HCT116 (cell line): ENCODE measurements around the gene SDF2. TPM values are rescaled to one million over a fixed set of nuclear protein-coding genes. Genes with fewer than 3 reads are reported as not detected.

Experiments used
- ATAC-seq: fragments of 200-7000 bp; cut with Tn5 transposase; 2 replicates; pipeline ENCODE4 v1.9.1; 2020; ENCODE audit warnings: mild to moderate bottlenecking, moderate library complexity
- BruUV-seq: library from RNA; stranded (reverse); fragments of 400-500 nt; replicated peaks from 2 replicates; lab custom pipeline; 2021; lab: Mats Ljungman, UMichigan
- CTCF ChIA-PET: fragments of 300-600 bp; sonication (Branson Sonifier 250); formaldehyde crosslinking; loops from one replicate; lab custom pipeline; 2021; ENCODE audit warnings: antibody characterized with exemption; lab: Charles Lee
- POLR2A ChIA-PET: fragments of 300-600, 350-600 bp; sonication (Branson Sonifier 250); formaldehyde crosslinking; loops from one replicate; lab custom pipeline; 2021; ENCODE audit warnings: antibody characterized with exemption; lab: Charles Lee
- RAD21 ChIA-PET, 2 experiments: fragments of 300-600 bp; sonication (Branson Sonifier 250); formaldehyde crosslinking; loops; one replicate each; lab custom pipeline; 2023; ENCODE audit warnings: low total read pairs in 2 of 2; ENCODE audit not compliant: uncharacterized antibody in 2 of 2, unreplicated experiment in 2 of 2, low non-redundant PET in 1 of 2; lab: Charles Lee
- DNase-seq: peaks from one replicate; pipeline ENCODE4 v3.0.0-alpha.2; 2010; ENCODE audit warnings: low read depth, low spot score
- H2AFZ ChIP-seq: fragments of 200-600 bp; shearing (Covaris generic), sonication (generic); 2 replicates; pipeline ENCODE4 v1.6.1; 2017; ENCODE audit warnings: low read depth, mixed run types, mixed read lengths, antibody characterized with exemption, low read length; ENCODE audit not compliant: poor library complexity, severe bottlenecking
- H3K27ac ChIP-seq: 2 replicates; pipeline ENCODE4 v1.5.1; 2012; ENCODE audit warnings: low read depth, low read length
- H3K27me3 ChIP-seq: fragments of 200-600 bp; sonication (generic); 2 replicates; pipeline ENCODE4 v1.6.1; 2016; ENCODE audit warnings: mixed run types, low read length, mixed read lengths; ENCODE audit not compliant: insufficient read depth
- H3K36me3 ChIP-seq, 2 experiments: fragments of 200-500 bp in 1 of 2; fragments of 200-600 bp in 1 of 2; sonication (Bioruptor generic) in 1 of 2; sonication (generic) in 1 of 2; 2 replicates each; pipeline versions ENCODE4 v1.5.1 to v1.6.1; 2014 to 2016; ENCODE audit warnings: low read length in 2 of 2, inconsistent platforms in 1 of 2, mixed read lengths in 1 of 2, mixed run types in 1 of 2; ENCODE audit not compliant: insufficient read depth in 2 of 2, control insufficient read depth in 1 of 2
- H3K4me1 ChIP-seq, 2 experiments: fragments of 200-600 bp in 1 of 2; sonication (generic) in 1 of 2; 2 replicates each; pipeline versions ENCODE4 v1.5.1 to v1.6.1; 2012 to 2017; ENCODE audit warnings: low read length in 2 of 2, inconsistent platforms in 1 of 2, mild to moderate bottlenecking in 1 of 2, mixed read lengths in 1 of 2, mixed run types in 1 of 2, moderate library complexity in 1 of 2; ENCODE audit not compliant: insufficient read depth in 2 of 2, control insufficient read depth in 1 of 2
- H3K4me2 ChIP-seq: fragments of 200-600 bp; sonication (generic); 2 replicates; pipeline ENCODE4 v1.6.1; 2017; ENCODE audit warnings: mixed run types, low read length, mixed read lengths
- H3K4me3 ChIP-seq, 2 experiments: fragments of 200-600 bp in 1 of 2; sonication (generic) in 1 of 2; replicated peaks in 1 of 2; 2 replicates each; pipeline ENCODE4 v1.5.1; 2011 to 2016; ENCODE audit warnings: low read length in 2 of 2, control low read depth in 1 of 2, low read depth in 1 of 2, mild to moderate bottlenecking in 1 of 2, mixed read lengths in 1 of 2, mixed run types in 1 of 2
- H3K79me2 ChIP-seq: fragments of 200-600 bp; sonication (generic); 2 replicates; pipeline ENCODE4 v1.6.1; 2017; ENCODE audit warnings: mild to moderate bottlenecking, mixed run types, low read length, moderate library complexity, mixed read lengths; ENCODE audit not compliant: insufficient read depth
- H3K9ac ChIP-seq: fragments of 200-600 bp; sonication (generic); 2 replicates; pipeline ENCODE4 v1.6.1; 2016; ENCODE audit warnings: low read length, mixed read lengths
- H3K9me2 ChIP-seq: fragments of 200-600 bp; sonication (generic), shearing (Covaris generic); 2 replicates; pipeline ENCODE4 v1.6.1; 2017; ENCODE audit warnings: mixed run types, mild to moderate bottlenecking, moderate library complexity; ENCODE audit not compliant: insufficient read depth
- H3K9me3 ChIP-seq, 2 experiments: fragments of 200-500 bp in 1 of 2; fragments of 200-600 bp in 1 of 2; sonication (Bioruptor generic) in 1 of 2; sonication (generic) in 1 of 2; 2 replicates each; pipeline ENCODE4 v1.6.1; 2014 to 2017; ENCODE audit warnings: low read length in 2 of 2, mixed read lengths in 2 of 2, inconsistent platforms in 1 of 2, low read depth in 1 of 2, mild to moderate bottlenecking in 1 of 2, mixed run types in 1 of 2, moderate library complexity in 1 of 2; ENCODE audit not compliant: control insufficient read depth in 1 of 2, insufficient read depth in 1 of 2
- H4K20me1 ChIP-seq: fragments of 200-600 bp; sonication (generic), shearing (Covaris generic); 2 replicates; pipeline ENCODE4 v1.6.1; 2017; ENCODE audit warnings: mixed run types, mild to moderate bottlenecking, moderate library complexity; ENCODE audit not compliant: insufficient read depth
- CBX3 ChIP-seq: IDR thresholded peaks from 2 replicates; pipeline ENCODE4 v1.6.1; 2012; ENCODE audit warnings: low read depth
- EGR1 ChIP-seq: IDR thresholded peaks from 2 replicates; pipeline ENCODE4 v1.6.1; 2012; ENCODE audit warnings: low read depth
- ELF1 ChIP-seq: IDR thresholded peaks from 2 replicates; pipeline ENCODE4 v1.6.1; 2012; ENCODE audit warnings: low read depth, borderline replicate concordance
- EZH2 ChIP-seq: fragments of 200-600 bp; sonication (generic); IDR thresholded peaks from 2 replicates; pipeline ENCODE4 v1.6.1; 2017; ENCODE audit warnings: antibody characterized with exemption, mixed run types
- EZH2phosphoT487 ChIP-seq: fragments of 200-600 bp; IDR thresholded peaks from 2 replicates; pipeline ENCODE4 v1.6.1; 2018; ENCODE audit warnings: antibody characterized with exemption, borderline replicate concordance
- JUND ChIP-seq: IDR thresholded peaks from 2 replicates; pipeline ENCODE4 v1.6.1; 2012
- POLR2A ChIP-seq: IDR thresholded peaks from 2 replicates; pipeline ENCODE4 v1.7.0; 2011; ENCODE audit warnings: borderline replicate concordance; ENCODE audit not compliant: insufficient read depth, insufficient read length; ENCODE audit errors: extremely low read depth
- POLR2AphosphoS5 ChIP-seq: IDR thresholded peaks from 2 replicates; pipeline ENCODE4 v1.6.1; 2011; ENCODE audit warnings: mild to moderate bottlenecking, low read depth, low read length, moderate library complexity
- RAD21 ChIP-seq: IDR thresholded peaks from 2 replicates; pipeline ENCODE4 v1.6.1; 2012; ENCODE audit warnings: low read depth, mild to moderate bottlenecking
- intact Hi-C: fragments of 100-400 bp; cut with micrococcal nuclease; formaldehyde crosslinking; loops from 2 replicates; pipeline ENCODE4 v1.10.0; 2022
- total RNA-seq: library from RNA; stranded (reverse); gene quantifications from one replicate; pipeline ENCODE4 v1.2.1, GENCODE V29; 2021; ENCODE audit not compliant: unreplicated experiment
- TF ChIP-seq, protein P1 (sequence below): IDR thresholded peaks from 2 replicates; pipeline ENCODE4 v1.6.1; 2012
- TF ChIP-seq, protein P2 (sequence below): IDR thresholded peaks from 2 replicates; pipeline ENCODE4 v1.6.1; 2012; ENCODE audit warnings: low read depth
- TF ChIP-seq, protein P3 (sequence below), 3 experiments: fragments of 200-600 bp in 1 of 3; sonication (generic) in 1 of 3; IDR thresholded peaks in 2 of 3; conservative IDR thresholded peaks in 1 of 3; 2 replicates each; pipeline ENCODE4 v1.5.1; 2012 to 2017; ENCODE audit warnings: low read depth in 2 of 3, low read length in 2 of 3, antibody characterized with exemption in 1 of 3, borderline replicate concordance in 1 of 3, control low read depth in 1 of 3, mild to moderate bottlenecking in 1 of 3, mixed read lengths in 1 of 3, mixed run types in 1 of 3, moderate library complexity in 1 of 3; ENCODE audit not compliant: insufficient read depth in 1 of 3
- TF ChIP-seq, protein P4 (sequence below): IDR thresholded peaks from 2 replicates; pipeline ENCODE4 v1.6.1; 2012

The SDF2 gene
- total RNA-seq, 1 experiment from 2014 or later: 41.3 TPM

DNA sequence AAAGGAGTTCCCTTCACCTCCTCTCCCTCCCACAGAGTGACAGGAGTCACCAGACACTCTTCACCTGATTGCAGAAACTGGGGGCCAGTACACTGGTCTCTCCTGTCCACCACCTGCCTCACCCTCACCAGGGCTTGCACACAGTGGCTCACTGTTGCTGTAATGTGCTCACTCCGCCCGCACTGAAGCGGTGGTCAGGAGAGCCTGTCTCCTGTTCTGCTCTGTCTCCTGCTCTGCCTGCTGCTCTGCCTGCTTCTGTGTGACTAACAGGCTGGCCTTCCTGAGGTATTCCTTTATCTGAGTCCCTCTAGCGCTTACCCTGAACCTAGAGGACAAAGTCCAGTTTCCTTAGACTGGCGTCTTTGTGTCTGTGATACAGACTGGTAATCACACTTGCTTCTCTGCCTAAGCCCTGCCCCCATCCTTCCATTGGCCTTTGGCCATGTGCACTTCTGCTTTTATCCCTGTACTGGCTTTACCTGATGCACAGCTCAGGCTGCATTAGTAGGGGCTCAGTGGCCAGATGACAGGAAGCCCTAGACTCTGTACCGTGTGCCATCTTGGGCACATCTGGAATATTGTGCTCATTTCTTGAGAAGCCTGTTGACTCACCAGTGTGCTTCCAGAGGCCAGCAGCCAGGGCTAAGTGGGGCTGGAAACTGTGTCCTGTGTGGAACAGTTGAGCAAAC is 36.7 kb upstream of the SDF2 start:
- no peak for DNase-seq
- CTCF ChIA-PET: no interaction called here

More for the DNA sequence above, 36.7 kb upstream of the SDF2 start:
- no TSS peak for BruUV-seq
- no peak overlapping the region for H3K4me2 ChIP-seq
- no peak overlapping the region for H2AFZ ChIP-seq
- no peaks in the 10 kb centered on the region for H3K9me3 ChIP-seq
- H3K4me1 ChIP-seq: no peaks in the 10 kb centered on the region
- no peaks in the 10 kb centered on the region for H3K9me2 ChIP-seq
- intact Hi-C loops: no loop called here
- TF ChIP-seq POLR2AphosphoS5 (no peak), POLR2A (no peak), RAD21 (no peak), CBX3 (no peak), EZH2phosphoT487 (no peak), EGR1 (no peak), ELF1 (no peak), EZH2 (no peak), JUND (no peak)
- TF ChIP-seq, protein P1, sequence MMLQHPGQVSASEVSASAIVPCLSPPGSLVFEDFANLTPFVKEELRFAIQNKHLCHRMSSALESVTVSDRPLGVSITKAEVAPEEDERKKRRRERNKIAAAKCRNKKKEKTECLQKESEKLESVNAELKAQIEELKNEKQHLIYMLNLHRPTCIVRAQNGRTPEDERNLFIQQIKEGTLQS: no peak
- TF ChIP-seq, protein P2, sequence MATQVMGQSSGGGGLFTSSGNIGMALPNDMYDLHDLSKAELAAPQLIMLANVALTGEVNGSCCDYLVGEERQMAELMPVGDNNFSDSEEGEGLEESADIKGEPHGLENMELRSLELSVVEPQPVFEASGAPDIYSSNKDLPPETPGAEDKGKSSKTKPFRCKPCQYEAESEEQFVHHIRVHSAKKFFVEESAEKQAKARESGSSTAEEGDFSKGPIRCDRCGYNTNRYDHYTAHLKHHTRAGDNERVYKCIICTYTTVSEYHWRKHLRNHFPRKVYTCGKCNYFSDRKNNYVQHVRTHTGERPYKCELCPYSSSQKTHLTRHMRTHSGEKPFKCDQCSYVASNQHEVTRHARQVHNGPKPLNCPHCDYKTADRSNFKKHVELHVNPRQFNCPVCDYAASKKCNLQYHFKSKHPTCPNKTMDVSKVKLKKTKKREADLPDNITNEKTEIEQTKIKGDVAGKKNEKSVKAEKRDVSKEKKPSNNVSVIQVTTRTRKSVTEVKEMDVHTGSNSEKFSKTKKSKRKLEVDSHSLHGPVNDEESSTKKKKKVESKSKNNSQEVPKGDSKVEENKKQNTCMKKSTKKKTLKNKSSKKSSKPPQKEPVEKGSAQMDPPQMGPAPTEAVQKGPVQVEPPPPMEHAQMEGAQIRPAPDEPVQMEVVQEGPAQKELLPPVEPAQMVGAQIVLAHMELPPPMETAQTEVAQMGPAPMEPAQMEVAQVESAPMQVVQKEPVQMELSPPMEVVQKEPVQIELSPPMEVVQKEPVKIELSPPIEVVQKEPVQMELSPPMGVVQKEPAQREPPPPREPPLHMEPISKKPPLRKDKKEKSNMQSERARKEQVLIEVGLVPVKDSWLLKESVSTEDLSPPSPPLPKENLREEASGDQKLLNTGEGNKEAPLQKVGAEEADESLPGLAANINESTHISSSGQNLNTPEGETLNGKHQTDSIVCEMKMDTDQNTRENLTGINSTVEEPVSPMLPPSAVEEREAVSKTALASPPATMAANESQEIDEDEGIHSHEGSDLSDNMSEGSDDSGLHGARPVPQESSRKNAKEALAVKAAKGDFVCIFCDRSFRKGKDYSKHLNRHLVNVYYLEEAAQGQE: no peak
- TF ChIP-seq, protein P3, sequence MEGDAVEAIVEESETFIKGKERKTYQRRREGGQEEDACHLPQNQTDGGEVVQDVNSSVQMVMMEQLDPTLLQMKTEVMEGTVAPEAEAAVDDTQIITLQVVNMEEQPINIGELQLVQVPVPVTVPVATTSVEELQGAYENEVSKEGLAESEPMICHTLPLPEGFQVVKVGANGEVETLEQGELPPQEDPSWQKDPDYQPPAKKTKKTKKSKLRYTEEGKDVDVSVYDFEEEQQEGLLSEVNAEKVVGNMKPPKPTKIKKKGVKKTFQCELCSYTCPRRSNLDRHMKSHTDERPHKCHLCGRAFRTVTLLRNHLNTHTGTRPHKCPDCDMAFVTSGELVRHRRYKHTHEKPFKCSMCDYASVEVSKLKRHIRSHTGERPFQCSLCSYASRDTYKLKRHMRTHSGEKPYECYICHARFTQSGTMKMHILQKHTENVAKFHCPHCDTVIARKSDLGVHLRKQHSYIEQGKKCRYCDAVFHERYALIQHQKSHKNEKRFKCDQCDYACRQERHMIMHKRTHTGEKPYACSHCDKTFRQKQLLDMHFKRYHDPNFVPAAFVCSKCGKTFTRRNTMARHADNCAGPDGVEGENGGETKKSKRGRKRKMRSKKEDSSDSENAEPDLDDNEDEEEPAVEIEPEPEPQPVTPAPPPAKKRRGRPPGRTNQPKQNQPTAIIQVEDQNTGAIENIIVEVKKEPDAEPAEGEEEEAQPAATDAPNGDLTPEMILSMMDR (IDR thresholded peaks at IDR 0.05 in 2 of 3, conservative IDR thresholded peaks at IDR 0.05 in 1 of 3; ENCODE audit: borderline replicate concordance in 1 of 3, insufficient read depth in 1 of 3, low read depth in 2 of 3, low read length in 2 of 3): no peak
- TF ChIP-seq, protein P4, sequence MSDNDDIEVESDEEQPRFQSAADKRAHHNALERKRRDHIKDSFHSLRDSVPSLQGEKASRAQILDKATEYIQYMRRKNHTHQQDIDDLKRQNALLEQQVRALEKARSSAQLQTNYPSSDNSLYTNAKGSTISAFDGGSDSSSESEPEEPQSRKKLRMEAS: no peak
- no peak for ATAC-seq
- ChIA-PET RAD21 (no interaction called here), POLR2A (no interaction called here)
- no peaks in the 10 kb centered on the region for H4K20me1 ChIP-seq
- H3K79me2 ChIP-seq: no peaks in the 10 kb centered on the region
- H3K4me3 ChIP-seq: no peak overlapping the region
- H3K27me3 ChIP-seq: no peaks in the 10 kb centered on the region
- H3K36me3 ChIP-seq: peaks cover 59 to 68% of the 10 kb centered on the region in 2 experiments
- no peak overlapping the region for H3K27ac ChIP-seq
- no peak overlapping the region for H3K9ac ChIP-seq
